Measurements from ENCODE around the gene MGP.

Gene MGP

DNA sequence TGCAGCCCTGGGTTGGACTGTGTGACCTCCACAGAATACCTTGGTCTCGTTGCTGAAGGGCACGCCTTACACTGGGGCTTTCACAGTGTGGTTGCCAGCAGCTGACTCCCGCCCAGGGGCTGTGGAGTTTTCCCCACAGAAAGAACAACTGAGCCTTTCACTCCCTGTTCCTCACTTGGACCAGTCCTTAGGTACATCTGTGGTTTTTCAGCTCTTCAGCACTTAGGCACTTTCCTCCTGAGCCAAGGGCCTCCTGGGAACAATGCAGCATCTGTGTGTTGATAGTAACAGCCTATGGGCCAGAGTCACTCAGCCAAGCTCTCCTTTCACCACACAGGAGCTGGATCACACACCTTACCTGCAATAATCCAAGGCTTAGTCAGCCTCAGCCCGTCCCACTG is 27.7 kb upstream of the MGP start:
- Histone ChIP-seq H3K36me3 (replicated peaks) (no peaks in the 10 kb centered on the region), H3K4me1 (no peaks in the 10 kb centered on the region), H3K27me3 (ENCODE audit: low read depth) (no peaks in the 10 kb centered on the region), H3K9me3 (no peaks in the 10 kb centered on the region), H3K4me3 (no peak overlapping the region)
- in situ Hi-C loops (cut with MboI; ENCODE audit: low sequenced_read_pairs): no loop called here
- DNase-seq (ENCODE audit: low spot score in 2 of 2): no peak

DNA sequence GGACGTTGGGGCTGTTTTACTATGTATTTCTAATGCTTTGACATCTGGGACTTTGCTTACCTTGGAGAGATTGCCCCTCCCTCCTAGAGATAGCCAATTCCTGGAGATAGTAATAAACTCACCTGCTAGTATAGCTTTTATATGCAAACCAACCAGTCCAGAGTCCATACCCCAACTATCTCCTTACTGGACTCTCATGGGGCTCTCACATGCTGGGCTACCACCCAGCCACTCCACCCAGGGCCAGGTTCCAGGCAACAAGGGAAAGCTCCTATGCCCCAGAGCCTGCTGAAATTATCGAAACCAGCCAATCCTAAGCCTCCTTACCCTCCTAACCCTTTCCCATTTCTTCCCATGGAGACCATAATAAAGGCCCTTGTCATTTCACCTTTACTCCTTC is 25.5 kb upstream of the MGP start:
- in situ Hi-C loops (cut with MboI; ENCODE audit: low sequenced_read_pairs): no loop called here
- H3K4me3 ChIP-seq: no peak overlapping the region
- H3K9me3 ChIP-seq: no peaks in the 10 kb centered on the region
- no peak for DNase-seq (ENCODE audit: low spot score in 2 of 2)
- no peaks in the 10 kb centered on the region for H3K36me3 ChIP-seq (replicated peaks)
- no peaks in the 10 kb centered on the region for H3K4me1 ChIP-seq
- no peaks in the 10 kb centered on the region for H3K27me3 ChIP-seq (ENCODE audit: low read depth)

DNA sequence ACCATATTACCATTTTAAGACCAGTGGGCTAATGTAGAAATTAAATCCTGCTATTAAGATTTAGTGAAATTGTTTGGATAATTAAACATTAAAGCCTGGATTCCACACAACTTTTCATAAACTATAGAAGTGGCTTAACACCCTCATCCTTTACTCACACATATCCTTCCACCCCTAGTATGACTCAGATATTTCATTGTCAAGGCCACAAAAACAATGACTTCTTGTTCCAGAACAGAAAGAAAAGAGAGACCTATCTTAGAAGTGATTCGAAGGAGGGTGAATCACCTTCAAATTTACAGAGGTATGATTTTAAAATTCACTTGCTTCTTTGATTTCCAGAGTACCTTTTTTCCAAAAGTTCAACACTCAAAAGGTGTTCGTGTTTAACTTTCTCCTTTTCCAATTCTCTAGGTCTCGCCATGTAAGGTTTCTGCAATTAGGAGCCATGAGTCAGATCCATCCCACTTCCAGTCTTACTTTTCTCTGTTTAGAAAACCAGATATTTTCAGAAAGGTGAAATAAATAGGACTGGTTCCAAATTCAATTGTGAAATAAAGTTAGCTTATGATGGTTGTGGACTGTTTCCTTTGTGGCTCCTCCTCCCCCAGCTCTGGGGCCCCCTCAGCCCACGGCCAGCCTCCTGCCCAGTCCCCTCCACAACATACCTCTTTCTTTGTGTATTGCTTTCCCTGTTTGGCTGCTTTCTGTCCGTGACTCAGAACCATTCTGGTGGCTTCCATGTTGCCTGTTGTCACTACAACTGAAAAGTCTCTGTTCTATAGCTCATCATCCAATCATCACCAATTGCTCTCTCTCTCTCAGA is 24.6 kb upstream of the MGP start:
- in situ Hi-C loops (cut with MboI; ENCODE audit: low sequenced_read_pairs): no loop called here
- Histone ChIP-seq H3K27me3 (ENCODE audit: low read depth) (no peaks in the 10 kb centered on the region), H3K4me1 (no peaks in the 10 kb centered on the region), H3K9me3 (no peaks in the 10 kb centered on the region), H3K36me3 (replicated peaks) (no peaks in the 10 kb centered on the region), H3K4me3 (no peak overlapping the region)
- DNase-seq (ENCODE audit: low spot score in 2 of 2): no peak

DNA sequence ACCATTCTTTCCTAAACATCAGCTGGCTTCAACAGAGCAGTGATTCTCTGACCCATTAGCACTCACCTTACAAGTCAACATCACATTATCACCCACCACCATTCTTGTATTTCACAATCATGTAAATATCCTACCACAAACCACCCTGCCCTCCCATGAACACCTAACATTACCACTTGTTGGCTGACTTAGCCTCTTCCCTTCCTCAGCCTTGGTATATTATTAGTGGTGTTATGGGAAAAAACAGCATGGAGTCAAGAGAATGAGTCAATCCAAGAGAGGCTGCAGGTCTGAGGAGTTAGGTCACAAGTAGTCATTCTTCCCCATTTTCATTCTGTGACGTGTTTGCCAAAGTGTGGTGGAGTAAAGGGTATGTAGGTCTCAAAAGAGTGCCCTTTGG is 22.3 kb upstream of the MGP start:
- in situ Hi-C loops (cut with MboI; ENCODE audit: low sequenced_read_pairs): no loop called here
- H3K4me1 ChIP-seq: no peaks in the 10 kb centered on the region
- H3K36me3 ChIP-seq (replicated peaks): no peaks in the 10 kb centered on the region
- H3K4me3 ChIP-seq: no peak overlapping the region
- H3K27me3 ChIP-seq (ENCODE audit: low read depth): no peaks in the 10 kb centered on the region
- H3K9me3 ChIP-seq: no peaks in the 10 kb centered on the region
- DNase-seq (ENCODE audit: low spot score in 2 of 2): no peak

DNA sequence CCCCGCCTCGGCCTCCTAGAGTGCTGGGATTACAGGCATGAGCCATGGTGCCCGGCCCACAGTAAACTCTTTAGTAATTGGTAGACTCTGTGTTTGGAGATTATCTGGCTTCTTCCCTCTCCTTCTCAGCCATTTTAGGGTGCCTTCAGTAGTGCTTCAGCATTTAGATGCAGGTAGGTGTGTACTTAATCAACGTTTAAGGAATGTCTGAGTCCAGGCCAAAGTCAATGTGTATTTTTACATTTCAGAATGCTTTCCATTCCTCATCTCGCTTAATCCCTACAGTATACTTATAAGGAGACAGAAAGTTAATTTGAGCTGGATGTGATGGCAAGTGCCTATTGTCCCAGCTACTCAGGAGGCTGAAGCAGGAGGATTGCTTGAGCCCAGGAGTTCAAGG is 20.5 kb upstream of the MGP start:
- no peaks in the 10 kb centered on the region for H3K4me1 ChIP-seq
- no peak overlapping the region for H3K4me3 ChIP-seq
- no peaks in the 10 kb centered on the region for H3K9me3 ChIP-seq
- in situ Hi-C loops (cut with MboI; ENCODE audit: low sequenced_read_pairs): no loop called here
- DNase-seq (ENCODE audit: low spot score in 2 of 2): no peak
- H3K36me3 ChIP-seq (replicated peaks): no peaks in the 10 kb centered on the region
- no peaks in the 10 kb centered on the region for H3K27me3 ChIP-seq (ENCODE audit: low read depth)

DNA sequence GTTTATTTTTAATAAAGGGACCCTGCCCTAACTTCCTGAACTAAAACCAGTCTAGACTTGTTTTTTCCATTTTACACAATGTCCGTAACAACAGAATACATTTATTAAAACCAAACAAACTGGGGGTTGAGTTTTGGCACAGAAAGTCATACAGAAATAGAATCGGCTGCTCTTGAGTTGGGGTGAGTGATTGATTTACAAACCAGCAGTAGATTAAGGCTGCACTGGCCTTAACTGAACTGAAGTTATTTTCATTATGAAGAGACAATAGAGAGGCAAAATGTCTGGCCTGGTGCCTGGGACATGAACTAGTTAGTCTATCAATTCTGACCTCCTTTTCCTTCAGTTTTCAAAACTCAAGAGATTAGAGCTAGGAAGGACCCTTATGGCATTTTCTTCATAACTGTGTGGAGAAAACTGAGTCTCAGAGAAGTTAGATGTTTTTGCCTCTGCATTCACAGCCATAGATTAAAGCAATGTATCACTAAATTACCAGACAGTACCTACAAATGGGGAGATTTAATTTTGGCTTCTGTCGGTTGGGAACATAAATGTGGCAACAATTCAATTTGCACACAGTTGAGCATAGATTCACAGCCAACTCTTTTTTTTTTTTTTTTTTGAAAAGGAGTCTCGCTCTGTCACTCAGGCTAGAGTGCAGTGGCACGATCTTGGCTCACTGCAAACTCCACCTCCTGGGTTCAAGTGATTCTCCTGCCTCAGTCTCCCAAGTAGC is 19.8 kb upstream of the MGP start:
- in situ Hi-C loops (cut with MboI; ENCODE audit: low sequenced_read_pairs): no loop called here
- H3K4me1 ChIP-seq: no peaks in the 10 kb centered on the region
- no peaks in the 10 kb centered on the region for H3K36me3 ChIP-seq (replicated peaks)
- no peaks in the 10 kb centered on the region for H3K27me3 ChIP-seq (ENCODE audit: low read depth)
- no peak overlapping the region for H3K4me3 ChIP-seq
- H3K9me3 ChIP-seq: no peaks in the 10 kb centered on the region
- DNase-seq (ENCODE audit: low spot score in 2 of 2): no peak

DNA sequence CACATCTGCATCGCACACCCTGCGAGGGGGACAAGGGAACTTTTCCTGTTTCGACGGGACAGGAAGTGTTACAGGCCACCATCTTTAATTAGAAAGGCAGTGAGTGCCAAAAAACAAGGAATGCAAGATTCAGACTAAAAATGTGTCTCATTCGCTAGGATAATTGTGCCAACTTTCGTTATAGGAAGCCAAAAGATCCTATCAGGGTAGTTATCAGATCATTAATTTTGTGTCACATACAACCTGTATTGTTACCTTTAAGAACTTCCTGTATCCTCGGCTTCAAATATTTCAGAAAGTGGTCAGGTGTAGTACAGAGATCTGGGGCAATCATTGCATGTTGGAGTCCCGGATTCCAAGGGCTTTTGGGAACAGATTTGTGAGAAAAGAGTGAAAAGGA is 19.2 kb upstream of the MGP start:
- DNase-seq (ENCODE audit: low spot score in 2 of 2): no peak
- in situ Hi-C loops (cut with MboI; ENCODE audit: low sequenced_read_pairs): no loop called here
- H3K9me3 ChIP-seq: no peaks in the 10 kb centered on the region
- H3K4me3 ChIP-seq: no peak overlapping the region
- H3K4me1 ChIP-seq: no peaks in the 10 kb centered on the region
- H3K27me3 ChIP-seq (ENCODE audit: low read depth): no peaks in the 10 kb centered on the region
- no peaks in the 10 kb centered on the region for H3K36me3 ChIP-seq (replicated peaks)

DNA sequence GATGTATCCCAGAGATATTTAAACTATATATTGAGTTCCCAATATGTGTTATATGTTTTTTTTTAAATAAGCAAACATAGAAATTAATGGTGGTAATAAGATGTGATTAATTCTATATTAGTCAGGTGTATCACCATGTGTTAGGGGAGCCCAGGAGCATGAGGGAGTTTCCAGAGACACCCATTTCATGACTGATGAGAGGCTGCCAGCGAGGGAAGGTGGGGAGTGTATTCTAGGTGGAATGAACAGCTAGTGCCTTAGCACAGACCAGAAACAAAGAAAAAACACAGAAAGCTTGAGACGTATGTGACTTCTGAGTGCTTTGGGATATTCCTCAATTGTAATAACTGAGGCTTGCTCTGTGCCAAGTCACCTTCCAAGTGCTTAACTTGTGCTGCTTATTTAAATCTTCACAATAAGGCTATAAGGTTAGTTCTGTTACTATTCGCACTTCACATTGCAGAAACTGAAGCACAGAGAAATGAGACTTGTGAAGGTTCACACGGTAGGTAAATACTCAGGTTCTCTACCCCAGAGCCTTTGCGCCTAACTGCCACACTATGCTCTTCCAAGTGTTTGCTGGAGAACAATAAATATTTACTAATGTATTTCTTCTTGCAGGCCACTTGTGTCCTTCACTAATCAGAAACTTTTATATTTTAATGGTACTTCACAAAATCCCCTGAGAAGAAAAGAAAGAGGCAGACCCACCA is 17.9 kb upstream of the MGP start:
- no peaks in the 10 kb centered on the region for H3K36me3 ChIP-seq (replicated peaks)
- H3K4me3 ChIP-seq: no peak overlapping the region
- no peak for DNase-seq (ENCODE audit: low spot score in 2 of 2)
- no peaks in the 10 kb centered on the region for H3K9me3 ChIP-seq
- H3K27me3 ChIP-seq (ENCODE audit: low read depth): no peaks in the 10 kb centered on the region
- H3K4me1 ChIP-seq: no peaks in the 10 kb centered on the region
- in situ Hi-C loops (cut with MboI; ENCODE audit: low sequenced_read_pairs): no loop called here

DNA sequence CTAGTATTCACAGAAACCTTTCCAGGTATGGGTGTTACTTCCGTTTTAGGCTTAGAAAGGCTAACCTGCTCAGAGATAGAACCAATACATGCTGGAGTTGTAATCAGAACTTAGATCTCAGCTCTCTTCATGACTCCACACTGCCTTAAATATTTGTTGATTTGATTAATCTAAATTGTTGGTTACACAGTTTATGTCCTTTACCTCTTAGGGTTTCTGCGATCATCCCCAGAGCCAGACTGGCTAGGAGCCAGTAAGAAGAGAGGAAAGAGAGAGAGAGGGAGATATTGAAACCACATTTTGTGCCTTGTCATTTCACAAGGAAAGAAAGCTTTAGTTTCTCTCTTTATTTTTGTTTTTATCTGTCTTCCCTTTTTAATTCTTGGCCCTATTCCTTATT is 16.8 kb upstream of the MGP start:
- H3K9me3 ChIP-seq: no peaks in the 10 kb centered on the region
- H3K36me3 ChIP-seq (replicated peaks): no peaks in the 10 kb centered on the region
- in situ Hi-C loops (cut with MboI; ENCODE audit: low sequenced_read_pairs): no loop called here
- no peak for DNase-seq (ENCODE audit: low spot score in 2 of 2)
- H3K27me3 ChIP-seq (ENCODE audit: low read depth): no peaks in the 10 kb centered on the region
- no peak overlapping the region for H3K4me3 ChIP-seq
- no peaks in the 10 kb centered on the region for H3K4me1 ChIP-seq

DNA sequence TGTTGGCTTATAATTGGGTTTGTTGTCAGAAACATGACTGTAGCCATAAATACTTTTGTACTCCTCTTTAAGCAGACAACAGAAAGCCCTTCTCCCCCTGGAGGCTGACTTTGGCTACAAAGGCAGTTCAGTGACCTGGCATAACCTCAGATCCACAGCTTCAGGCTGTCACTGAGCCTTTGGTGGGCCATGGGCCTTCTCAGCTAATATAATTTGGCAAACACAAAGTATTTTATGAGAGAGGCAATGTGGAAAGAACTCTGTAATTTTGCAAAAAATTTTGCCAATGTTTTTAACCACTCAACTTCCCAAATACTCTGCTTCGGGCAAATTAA is 15.5 kb upstream of the MGP start:
- in situ Hi-C loops (cut with MboI; ENCODE audit: low sequenced_read_pairs): no loop called here
- Histone ChIP-seq H3K27me3 (ENCODE audit: low read depth) (no peaks in the 10 kb centered on the region), H3K4me3 (no peak overlapping the region), H3K36me3 (replicated peaks) (no peaks in the 10 kb centered on the region), H3K4me1 (no peaks in the 10 kb centered on the region), H3K9me3 (no peaks in the 10 kb centered on the region)
- no peak for DNase-seq (ENCODE audit: low spot score in 2 of 2)

DNA sequence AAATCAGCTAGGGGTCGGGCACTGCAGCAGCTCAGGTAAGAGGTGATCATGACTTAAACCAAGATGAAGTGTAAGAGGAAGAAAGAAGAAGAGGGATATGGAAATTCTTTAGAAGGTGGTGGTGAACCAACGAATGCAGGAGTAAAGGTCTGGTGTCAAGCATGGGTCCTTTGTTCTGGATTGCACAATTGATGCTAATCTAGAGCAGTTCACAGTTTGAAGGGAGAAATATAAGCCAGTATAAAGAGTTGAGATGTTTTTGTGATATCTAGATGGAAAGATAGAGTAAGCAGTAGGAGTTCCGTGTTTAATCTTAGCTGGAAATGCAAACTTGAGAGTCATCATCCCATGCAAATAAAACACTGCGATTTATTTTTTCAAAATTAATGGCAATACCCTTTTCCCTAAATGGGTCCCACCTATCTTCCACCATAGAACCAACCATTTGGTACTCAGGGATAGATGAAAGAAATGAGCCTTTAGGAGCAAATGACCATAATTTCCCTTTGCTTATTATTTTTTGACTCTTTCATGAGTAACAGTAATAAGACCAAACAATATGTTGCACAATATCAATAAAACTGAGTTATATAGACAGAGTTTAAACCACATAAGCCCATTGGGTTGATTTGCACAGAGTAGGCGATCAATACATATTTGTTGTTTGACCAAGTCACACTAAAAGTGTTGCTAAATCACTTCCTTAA is 15.0 kb upstream of the MGP start:
- in situ Hi-C loops (cut with MboI; ENCODE audit: low sequenced_read_pairs): no loop called here
- Histone ChIP-seq H3K4me1 (no peaks in the 10 kb centered on the region), H3K4me3 (no peak overlapping the region), H3K9me3 (no peaks in the 10 kb centered on the region), H3K36me3 (replicated peaks) (no peaks in the 10 kb centered on the region), H3K27me3 (ENCODE audit: low read depth) (no peaks in the 10 kb centered on the region)
- no peak for DNase-seq (ENCODE audit: low spot score in 2 of 2)

DNA sequence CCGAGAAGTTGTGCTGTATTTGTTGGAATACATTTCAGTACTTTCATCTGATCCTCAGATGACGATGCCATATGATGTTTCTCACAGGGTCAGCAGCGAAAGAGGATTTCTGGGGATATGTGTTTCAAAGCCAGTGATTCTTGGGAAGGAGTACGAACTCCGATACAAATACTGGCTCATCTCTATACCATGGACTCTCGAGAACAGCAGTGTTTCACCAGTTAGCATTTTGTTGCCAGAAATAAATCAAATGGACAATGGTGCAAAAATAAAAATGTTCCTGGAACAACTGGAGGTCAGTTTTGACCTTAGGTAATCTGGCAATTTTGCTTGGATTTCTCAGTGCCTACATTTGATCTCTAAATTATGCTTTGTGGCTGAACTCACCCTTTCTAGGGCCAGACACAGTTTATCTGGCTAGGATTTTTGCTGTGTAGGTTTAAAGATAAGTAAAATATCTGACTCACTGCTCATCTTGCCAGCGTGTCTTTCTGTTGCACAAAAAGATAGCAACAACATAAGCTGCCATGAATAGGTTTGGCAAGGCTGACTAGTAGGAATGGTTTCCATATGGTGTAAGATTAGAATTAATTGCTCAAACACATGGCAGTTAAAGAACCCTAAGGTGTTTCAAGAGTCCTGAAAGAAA is 11.0 kb upstream of the MGP start:
- DNase-seq (ENCODE audit: low spot score in 2 of 2): no peak
- no peaks in the 10 kb centered on the region for H3K36me3 ChIP-seq (replicated peaks)
- H3K9me3 ChIP-seq: no peaks in the 10 kb centered on the region
- in situ Hi-C loops (cut with MboI; ENCODE audit: low sequenced_read_pairs): no loop called here
- H3K4me3 ChIP-seq: no peak overlapping the region
- H3K4me1 ChIP-seq: no peaks in the 10 kb centered on the region
- no peaks in the 10 kb centered on the region for H3K27me3 ChIP-seq (ENCODE audit: low read depth)

DNA sequence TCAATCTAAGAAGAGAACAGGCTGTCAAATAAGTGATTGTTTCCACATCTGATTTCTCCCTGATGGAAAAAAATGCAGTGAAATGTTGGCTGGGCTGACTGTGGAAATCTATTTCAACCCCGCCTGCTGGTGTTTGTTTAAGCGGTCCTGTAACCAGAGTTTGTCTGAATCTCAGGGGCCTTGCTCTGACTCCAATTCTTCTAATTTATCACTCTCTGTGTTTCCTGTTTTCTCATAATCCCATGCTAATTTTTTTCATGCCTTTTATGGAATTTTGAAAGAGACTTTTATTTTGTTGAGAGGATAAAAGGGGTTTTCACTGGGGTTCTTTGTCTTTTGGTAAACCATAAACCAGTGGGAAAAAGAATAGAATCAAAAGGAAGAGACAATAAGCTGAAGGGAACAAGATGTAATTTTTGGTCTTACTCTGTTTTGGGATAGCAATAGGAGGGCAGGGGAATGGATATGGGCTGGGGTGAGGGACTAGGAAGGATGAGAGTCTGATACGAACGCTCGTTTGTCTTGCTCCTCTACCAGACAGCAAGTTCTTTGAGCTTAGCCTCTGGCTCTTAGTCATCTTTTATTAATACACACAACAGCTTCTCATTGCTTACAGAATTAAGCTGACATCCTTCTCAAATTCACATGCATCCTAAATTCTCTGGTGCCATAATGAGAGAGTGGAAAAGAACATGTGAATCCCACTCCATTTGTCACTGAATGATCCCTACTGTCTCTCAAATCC is 8.0 kb upstream of the MGP start:
- no peak for DNase-seq (ENCODE audit: low spot score in 2 of 2)
- in situ Hi-C loops (cut with MboI; ENCODE audit: low sequenced_read_pairs): no loop called here

More for the DNA sequence above, 8.0 kb upstream of the MGP start:
- Histone ChIP-seq H3K27me3 (ENCODE audit: low read depth) (no peaks in the 10 kb centered on the region), H3K4me3 (no peak overlapping the region), H3K4me1 (no peaks in the 10 kb centered on the region), H3K36me3 (replicated peaks) (no peaks in the 10 kb centered on the region), H3K9me3 (no peaks in the 10 kb centered on the region)
